Nephron progenitor cell (in vitro differentiated cells): ENCODE results near the gene SORCS2.

Experiments
- DNase-seq: peaks from one replicate; pipeline ENCODE4 v3.0.0; 2021
- H3K27ac Mint-ChIP-seq: 2 replicates; pipeline ENCODE4 v1.8.0; 2021; ENCODE audit warnings: mild to moderate bottlenecking, moderate library complexity, mixed read lengths
- H3K27me3 Mint-ChIP-seq: 2 replicates; pipeline ENCODE4 v1.8.0; 2021; ENCODE audit warnings: mild to moderate bottlenecking, low read depth, mixed read lengths; ENCODE audit not compliant: poor library complexity
- H3K36me3 Mint-ChIP-seq: 2 replicates; pipeline ENCODE4 v1.8.0; 2021; ENCODE audit warnings: low read depth, mixed read lengths
- H3K4me1 Mint-ChIP-seq: 2 replicates; pipeline ENCODE4 v1.8.0; 2021; ENCODE audit warnings: mixed read lengths
- H3K4me3 Mint-ChIP-seq: 2 replicates; pipeline ENCODE4 v1.8.0; 2021; ENCODE audit warnings: mild to moderate bottlenecking, moderate library complexity, mixed read lengths
- H3K9me3 Mint-ChIP-seq: 2 replicates; pipeline ENCODE4 v1.8.0; 2021; ENCODE audit warnings: mild to moderate bottlenecking, moderate library complexity, mixed read lengths
- TF ChIP-seq, protein P1 (sequence below): fragments of 200-600 bp; sonication (generic); IDR thresholded peaks from 2 replicates; pipeline ENCODE4 v1.5.0; 2021; ENCODE audit warnings: antibody characterized with exemption

Gene SORCS2

DNA sequence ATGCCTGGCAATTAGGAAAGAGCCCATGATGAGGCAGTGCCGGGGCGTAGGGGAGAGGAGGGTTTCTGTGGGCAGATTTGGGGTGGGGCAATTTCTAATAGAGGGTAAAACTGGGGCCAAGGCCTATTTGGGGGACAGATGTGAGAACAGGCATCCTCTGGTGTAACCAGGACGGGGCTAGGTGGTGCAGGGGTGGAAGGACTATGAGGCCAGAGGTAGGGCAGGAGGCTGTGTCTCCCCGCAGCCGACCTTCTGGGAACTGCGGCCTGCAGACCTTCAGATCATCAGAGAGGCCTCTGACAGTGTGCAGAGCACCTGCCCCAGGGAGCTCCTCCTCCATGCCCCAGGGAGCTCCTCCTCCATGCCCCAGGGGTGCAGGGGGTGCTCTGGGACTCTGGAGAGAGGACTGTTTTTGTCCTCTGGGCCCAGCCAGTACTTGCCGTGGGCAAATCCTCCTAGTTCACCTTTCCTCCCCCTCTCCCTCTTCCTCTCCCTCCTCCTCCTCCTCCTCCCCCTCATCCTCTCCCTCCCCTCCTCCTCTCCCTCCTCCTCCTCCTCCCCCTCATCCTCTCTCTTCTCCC lies 101.9 kb downstream of the SORCS2 start:
- H3K27ac Mint-ChIP-seq: no peak overlapping the region
- no peaks in the 10 kb centered on the region for H3K9me3 Mint-ChIP-seq
- peaks cover 4% of the 10 kb centered on the region for H3K27me3 Mint-ChIP-seq
- no peak for DNase-seq
- H3K4me1 Mint-ChIP-seq: peaks cover 69% of the 10 kb centered on the region
- no peaks in the 10 kb centered on the region for H3K36me3 Mint-ChIP-seq
- no peak overlapping the region for H3K4me3 Mint-ChIP-seq
- TF ChIP-seq, protein P1, sequence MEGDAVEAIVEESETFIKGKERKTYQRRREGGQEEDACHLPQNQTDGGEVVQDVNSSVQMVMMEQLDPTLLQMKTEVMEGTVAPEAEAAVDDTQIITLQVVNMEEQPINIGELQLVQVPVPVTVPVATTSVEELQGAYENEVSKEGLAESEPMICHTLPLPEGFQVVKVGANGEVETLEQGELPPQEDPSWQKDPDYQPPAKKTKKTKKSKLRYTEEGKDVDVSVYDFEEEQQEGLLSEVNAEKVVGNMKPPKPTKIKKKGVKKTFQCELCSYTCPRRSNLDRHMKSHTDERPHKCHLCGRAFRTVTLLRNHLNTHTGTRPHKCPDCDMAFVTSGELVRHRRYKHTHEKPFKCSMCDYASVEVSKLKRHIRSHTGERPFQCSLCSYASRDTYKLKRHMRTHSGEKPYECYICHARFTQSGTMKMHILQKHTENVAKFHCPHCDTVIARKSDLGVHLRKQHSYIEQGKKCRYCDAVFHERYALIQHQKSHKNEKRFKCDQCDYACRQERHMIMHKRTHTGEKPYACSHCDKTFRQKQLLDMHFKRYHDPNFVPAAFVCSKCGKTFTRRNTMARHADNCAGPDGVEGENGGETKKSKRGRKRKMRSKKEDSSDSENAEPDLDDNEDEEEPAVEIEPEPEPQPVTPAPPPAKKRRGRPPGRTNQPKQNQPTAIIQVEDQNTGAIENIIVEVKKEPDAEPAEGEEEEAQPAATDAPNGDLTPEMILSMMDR: no peak

DNA sequence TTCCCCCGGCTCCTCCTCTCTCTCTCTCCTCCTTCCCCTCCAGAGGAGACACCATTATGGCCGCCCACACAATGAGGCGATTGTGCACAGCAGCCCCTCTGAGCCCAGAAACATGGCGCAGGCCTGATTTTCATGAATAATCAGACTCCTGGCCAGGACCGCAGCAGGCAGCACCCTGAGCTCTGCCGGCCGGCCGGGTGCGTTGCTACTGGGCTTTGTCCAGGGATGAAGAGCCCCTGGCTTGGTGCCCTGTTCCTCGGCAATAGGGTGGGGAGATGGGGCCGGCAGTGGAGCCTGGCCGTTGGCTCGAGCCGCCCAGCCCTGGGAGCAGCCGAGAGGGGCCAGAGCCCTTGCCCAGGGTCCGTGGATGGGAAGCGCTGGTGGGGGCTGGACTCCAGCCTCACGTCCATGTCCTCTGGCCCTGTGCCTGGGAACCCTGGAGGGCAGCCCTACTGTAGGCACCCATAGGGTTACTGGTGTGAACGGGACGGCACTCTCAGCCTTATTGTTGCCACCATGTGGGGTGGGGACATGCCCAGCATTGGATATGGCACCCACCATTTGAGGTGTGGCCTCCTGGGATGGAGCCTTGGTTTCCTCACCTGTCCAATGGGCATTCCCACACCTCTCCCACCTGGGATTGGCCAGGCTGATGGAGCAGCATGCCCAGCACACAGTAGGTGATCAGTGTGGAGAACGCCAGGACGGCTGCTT lies 103.0 kb downstream of the SORCS2 start:
- Mint-ChIP-seq H3K36me3 (no peaks in the 10 kb centered on the region), H3K4me1 (peaks cover 68% of the 10 kb centered on the region), H3K27me3 (peaks cover 4% of the 10 kb centered on the region), H3K9me3 (no peaks in the 10 kb centered on the region), H3K4me3 (no peak overlapping the region), H3K27ac (no peak overlapping the region)
- DNase-seq: no peak
- TF ChIP-seq, protein P1: no peak

DNA sequence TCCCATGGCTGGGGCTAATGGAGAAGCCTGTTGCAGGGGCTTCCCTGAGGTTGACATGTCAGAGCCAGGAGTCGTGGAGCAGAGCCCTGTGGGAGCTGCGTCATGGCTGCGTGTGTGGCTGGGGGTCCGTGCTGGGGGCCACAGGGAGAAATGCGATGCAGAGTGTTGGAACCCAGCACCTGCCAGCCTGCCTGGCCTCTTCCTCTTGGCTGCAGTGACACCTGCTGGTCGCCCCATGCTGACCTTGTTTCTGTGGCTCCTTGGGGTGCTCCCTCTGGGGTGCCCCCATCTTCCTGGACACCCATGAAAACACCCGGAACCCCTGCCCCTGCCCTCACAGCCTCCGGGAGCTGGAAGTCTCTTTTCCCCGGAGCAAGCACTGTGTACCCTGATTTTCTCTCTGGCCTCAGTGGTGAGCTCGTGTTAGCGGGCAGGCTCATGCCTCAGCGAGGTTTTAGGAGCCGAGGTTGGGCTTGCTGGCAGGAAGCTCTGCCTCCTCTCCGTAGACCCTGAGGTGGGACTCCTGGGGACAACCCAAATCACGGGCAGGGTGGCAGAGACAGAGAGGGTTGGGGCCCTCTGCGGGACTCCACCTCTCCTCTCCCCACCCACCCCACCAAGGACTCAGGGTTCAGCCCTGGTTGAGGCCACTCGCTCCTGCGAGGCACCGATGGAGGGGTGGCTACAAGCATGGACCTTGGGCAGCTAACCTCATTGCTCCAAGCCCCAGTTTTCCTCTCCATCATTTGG lies 103.7 kb downstream of the SORCS2 start:
- no peak overlapping the region for H3K4me3 Mint-ChIP-seq
- no peaks in the 10 kb centered on the region for H3K9me3 Mint-ChIP-seq
- peaks cover 6% of the 10 kb centered on the region for H3K27me3 Mint-ChIP-seq
- no peak overlapping the region for H3K27ac Mint-ChIP-seq
- peaks cover 68% of the 10 kb centered on the region for H3K4me1 Mint-ChIP-seq
- no peak for DNase-seq
- TF ChIP-seq, protein P1: peak; percentile 40
- H3K36me3 Mint-ChIP-seq: no peaks in the 10 kb centered on the region

DNA sequence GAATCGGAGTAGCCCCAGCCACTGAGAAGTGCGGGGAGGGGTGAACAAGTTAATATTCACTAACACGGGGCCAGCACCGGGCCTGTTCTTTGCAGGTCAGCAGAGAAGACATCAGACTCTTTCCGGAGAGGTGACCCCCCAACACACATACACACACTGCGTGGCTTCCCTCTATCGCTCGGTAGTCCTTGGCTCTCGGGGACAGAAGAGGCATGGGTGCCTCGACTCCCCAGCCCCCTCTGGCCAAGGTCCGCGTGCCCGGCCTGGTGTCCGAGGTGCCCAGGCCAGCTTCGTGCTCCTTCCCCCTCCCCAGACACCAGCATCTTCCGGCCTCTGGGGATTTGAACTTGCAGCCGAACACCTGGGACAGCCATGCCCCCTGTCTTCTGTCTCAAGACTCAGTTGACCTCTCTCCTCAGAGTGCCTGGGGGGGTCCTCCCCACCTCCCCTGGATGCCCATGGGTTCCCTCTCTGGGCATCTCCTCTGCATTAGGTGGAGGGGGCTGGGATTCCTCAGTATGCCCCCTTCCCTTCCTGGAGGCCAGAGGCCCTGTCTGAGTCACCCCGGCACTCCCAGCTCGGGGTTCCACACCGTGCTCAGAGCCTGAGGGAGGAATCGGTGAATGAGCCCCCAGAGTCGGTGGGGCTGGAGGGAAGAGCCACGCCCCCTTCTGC lies 104.5 kb downstream of the SORCS2 start:
- Mint-ChIP-seq H3K36me3 (no peaks in the 10 kb centered on the region), H3K4me3 (no peak overlapping the region), H3K4me1 (peaks cover 68% of the 10 kb centered on the region), H3K27me3 (peaks cover 6% of the 10 kb centered on the region), H3K9me3 (no peaks in the 10 kb centered on the region), H3K27ac (no peak overlapping the region)
- no peak for DNase-seq
- TF ChIP-seq, protein P1: no peak

DNA sequence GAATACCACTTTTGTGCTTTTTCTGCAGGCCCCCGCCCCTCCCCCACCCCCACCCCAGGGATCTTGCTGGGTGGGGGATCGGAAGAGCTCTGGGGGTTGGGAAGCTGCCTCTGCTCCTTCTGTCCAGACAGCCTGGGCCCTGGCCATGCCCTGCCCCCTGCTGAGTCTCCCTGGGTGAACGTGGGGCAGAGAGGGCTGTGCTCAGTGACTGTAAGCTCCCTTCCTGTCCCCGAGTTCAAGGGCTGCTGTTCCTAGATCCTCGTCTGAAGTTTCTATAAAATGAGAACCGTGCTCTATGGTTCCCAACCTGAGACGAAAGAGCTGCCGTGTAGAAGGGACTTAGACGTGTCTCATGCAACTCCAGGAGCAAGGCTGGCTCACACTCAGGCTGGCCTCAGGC lies 105.0 kb downstream of the SORCS2 start:
- Mint-ChIP-seq H3K9me3 (no peaks in the 10 kb centered on the region), H3K4me1 (peaks cover 68% of the 10 kb centered on the region), H3K4me3 (no peak overlapping the region), H3K27me3 (peaks cover 4% of the 10 kb centered on the region), H3K27ac (peak overlapping the region; percentile 92), H3K36me3 (no peaks in the 10 kb centered on the region)
- DNase-seq: no peak
- TF ChIP-seq, protein P1: no peak
